ENCODE data around the gene IGHMBP2. TPM values are rescaled to one million over a fixed set of nuclear protein-coding genes. Genes with fewer than 3 reads are reported as not detected.

Gene IGHMBP2
- polyA plus RNA-seq, 1 donor from 2014 or later, result 9.5 TPM

DNA sequence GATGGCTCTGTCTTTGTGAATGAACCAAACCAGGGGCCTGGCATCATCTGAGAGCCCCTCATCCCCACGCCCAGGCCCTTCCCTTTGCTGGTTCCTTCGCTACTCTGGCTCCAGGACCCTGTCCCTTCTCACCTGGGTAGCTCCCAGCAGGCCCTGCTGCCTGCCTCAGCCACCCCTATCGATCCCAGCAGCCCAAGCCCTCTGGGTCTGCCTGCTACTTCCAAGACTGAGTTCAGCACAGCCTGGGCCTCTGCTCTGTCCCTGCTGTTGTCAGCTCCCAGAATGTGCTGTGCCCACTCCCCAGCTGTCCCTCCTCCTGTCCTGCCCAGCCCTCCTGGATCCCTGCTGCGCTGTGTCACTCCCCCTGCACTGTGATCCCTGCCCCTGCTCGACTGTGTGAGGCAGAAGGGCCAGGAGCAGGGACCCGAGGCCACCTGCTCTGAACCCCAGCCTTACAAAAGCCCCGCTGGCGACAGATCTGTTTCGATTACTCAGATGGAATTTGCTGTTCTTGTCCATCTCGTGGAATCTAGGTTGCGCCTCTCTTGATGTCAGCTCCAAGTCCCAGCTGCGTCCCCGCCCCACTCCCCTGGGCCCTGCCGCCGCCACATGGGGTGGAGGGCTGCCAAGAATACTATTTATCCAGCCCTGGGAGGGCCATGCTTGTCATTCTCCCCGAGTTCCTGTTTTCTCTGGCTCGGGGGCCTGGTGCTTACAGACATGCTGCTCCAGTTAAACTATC lies 13.0 kb upstream of the IGHMBP2 start:
- TF ChIP-seq MXI1 (conservative IDR thresholded peaks at IDR 0.05; ENCODE audit: poor library complexity, severe bottlenecking), result no peak
- TF ChIP-seq POLR2AphosphoS5 (IDR thresholded peaks at IDR 0.05), result no peak
- TF ChIP-seq RAD21 (conservative IDR thresholded peaks at IDR 0.05), result no peak
- TF ChIP-seq, protein P1, sequence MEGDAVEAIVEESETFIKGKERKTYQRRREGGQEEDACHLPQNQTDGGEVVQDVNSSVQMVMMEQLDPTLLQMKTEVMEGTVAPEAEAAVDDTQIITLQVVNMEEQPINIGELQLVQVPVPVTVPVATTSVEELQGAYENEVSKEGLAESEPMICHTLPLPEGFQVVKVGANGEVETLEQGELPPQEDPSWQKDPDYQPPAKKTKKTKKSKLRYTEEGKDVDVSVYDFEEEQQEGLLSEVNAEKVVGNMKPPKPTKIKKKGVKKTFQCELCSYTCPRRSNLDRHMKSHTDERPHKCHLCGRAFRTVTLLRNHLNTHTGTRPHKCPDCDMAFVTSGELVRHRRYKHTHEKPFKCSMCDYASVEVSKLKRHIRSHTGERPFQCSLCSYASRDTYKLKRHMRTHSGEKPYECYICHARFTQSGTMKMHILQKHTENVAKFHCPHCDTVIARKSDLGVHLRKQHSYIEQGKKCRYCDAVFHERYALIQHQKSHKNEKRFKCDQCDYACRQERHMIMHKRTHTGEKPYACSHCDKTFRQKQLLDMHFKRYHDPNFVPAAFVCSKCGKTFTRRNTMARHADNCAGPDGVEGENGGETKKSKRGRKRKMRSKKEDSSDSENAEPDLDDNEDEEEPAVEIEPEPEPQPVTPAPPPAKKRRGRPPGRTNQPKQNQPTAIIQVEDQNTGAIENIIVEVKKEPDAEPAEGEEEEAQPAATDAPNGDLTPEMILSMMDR (IDR thresholded peaks at IDR 0.05; ENCODE audit: poor library complexity, severe bottlenecking), result no peak
- H4K20me1 ChIP-seq (ENCODE audit: insufficient read depth), result no peaks in the 10 kb centered on the region
- H3K9me2 ChIP-seq (ENCODE audit: insufficient read depth, low read length), result no peaks in the 10 kb centered on the region
- no peak overlapping the region for H3K4me2 ChIP-seq (ENCODE audit: low read length)
- no peak overlapping the region for H3K4me3 ChIP-seq (ENCODE audit: low read length)
- no peak overlapping the region for H3K27ac ChIP-seq (ENCODE audit: low read length)
- no peaks in the 10 kb centered on the region for H3K79me2 ChIP-seq (replicated peaks; ENCODE audit: insufficient read depth, low read length)
- no peak overlapping the region for H3K9ac ChIP-seq (ENCODE audit: low read length)
- no peak overlapping the region for H2AFZ ChIP-seq (ENCODE audit: low read depth, low read length)
- H3F3A ChIP-seq (ENCODE audit: insufficient read depth, low read length, poor library complexity, severe bottlenecking), result no peaks in the 10 kb centered on the region
- H3K27me3 ChIP-seq (ENCODE audit: insufficient read depth, low read depth, low read length), result no peaks in the 10 kb centered on the region
- H3K9me3 ChIP-seq (ENCODE audit: low read length), result no peaks in the 10 kb centered on the region
- H3K36me3 ChIP-seq (ENCODE audit: insufficient read depth, low read length), result no peaks in the 10 kb centered on the region

DNA sequence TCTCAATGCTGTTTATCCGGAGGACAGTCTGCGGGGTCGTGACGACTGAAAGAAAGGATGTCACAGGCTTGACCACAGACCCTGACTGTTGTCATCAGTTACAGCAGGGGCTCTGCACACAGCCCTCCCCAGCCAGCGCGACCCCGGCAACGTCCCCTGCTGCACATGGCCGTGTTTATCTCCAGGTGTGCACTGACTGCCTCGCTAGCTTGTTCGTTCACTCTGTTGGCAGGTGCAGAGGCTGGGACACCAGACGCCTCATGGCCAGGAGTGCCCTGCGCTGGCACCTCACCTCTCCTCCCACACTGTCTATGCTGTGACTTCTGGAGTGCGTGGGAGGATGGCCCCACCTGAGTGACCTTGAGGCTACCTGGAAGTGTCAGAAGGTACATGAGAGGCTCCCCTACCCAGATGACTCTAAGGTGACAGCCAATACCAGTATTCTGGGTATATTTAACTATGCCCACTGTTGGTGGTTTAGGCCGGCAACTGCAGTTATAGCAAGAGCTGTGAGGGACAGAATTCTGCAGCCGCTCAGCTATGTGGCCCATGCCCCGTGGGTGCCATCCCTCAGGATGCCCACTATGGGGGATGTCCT lies 12.2 kb upstream of the IGHMBP2 start:
- H3K4me2 ChIP-seq (ENCODE audit: low read length), result no peak overlapping the region

More for the DNA sequence above, 12.2 kb upstream of the IGHMBP2 start:
- no peaks in the 10 kb centered on the region for H3F3A ChIP-seq (ENCODE audit: insufficient read depth, low read length, poor library complexity, severe bottlenecking)
- no peaks in the 10 kb centered on the region for H4K20me1 ChIP-seq (ENCODE audit: insufficient read depth)
- H3K36me3 ChIP-seq (ENCODE audit: insufficient read depth, low read length), result no peaks in the 10 kb centered on the region
- H3K9me3 ChIP-seq (ENCODE audit: low read length), result no peaks in the 10 kb centered on the region
- TF ChIP-seq, protein P1 (IDR thresholded peaks at IDR 0.05; ENCODE audit: poor library complexity, severe bottlenecking), result no peak
- no peak for TF ChIP-seq EP300 (conservative IDR thresholded peaks at IDR 0.05; ENCODE audit: poor library complexity, severe bottlenecking)
- TF ChIP-seq, protein P2, sequence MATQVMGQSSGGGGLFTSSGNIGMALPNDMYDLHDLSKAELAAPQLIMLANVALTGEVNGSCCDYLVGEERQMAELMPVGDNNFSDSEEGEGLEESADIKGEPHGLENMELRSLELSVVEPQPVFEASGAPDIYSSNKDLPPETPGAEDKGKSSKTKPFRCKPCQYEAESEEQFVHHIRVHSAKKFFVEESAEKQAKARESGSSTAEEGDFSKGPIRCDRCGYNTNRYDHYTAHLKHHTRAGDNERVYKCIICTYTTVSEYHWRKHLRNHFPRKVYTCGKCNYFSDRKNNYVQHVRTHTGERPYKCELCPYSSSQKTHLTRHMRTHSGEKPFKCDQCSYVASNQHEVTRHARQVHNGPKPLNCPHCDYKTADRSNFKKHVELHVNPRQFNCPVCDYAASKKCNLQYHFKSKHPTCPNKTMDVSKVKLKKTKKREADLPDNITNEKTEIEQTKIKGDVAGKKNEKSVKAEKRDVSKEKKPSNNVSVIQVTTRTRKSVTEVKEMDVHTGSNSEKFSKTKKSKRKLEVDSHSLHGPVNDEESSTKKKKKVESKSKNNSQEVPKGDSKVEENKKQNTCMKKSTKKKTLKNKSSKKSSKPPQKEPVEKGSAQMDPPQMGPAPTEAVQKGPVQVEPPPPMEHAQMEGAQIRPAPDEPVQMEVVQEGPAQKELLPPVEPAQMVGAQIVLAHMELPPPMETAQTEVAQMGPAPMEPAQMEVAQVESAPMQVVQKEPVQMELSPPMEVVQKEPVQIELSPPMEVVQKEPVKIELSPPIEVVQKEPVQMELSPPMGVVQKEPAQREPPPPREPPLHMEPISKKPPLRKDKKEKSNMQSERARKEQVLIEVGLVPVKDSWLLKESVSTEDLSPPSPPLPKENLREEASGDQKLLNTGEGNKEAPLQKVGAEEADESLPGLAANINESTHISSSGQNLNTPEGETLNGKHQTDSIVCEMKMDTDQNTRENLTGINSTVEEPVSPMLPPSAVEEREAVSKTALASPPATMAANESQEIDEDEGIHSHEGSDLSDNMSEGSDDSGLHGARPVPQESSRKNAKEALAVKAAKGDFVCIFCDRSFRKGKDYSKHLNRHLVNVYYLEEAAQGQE (IDR thresholded peaks at IDR 0.05; ENCODE audit: borderline replicate concordance), result no peak
- no peak for TF ChIP-seq EZH2 (IDR thresholded peaks at IDR 0.05; ENCODE audit: borderline replicate concordance, insufficient read depth, low read length, poor library complexity, severe bottlenecking)
- no peak for TF ChIP-seq TAF1 (IDR thresholded peaks at IDR 0.05; ENCODE audit: low read depth)
- no peak for TF ChIP-seq SMC3 (conservative IDR thresholded peaks at IDR 0.05; ENCODE audit: poor library complexity)
- no peak overlapping the region for H3K9ac ChIP-seq (ENCODE audit: low read length)
- H3K79me2 ChIP-seq (replicated peaks; ENCODE audit: insufficient read depth, low read length), result no peaks in the 10 kb centered on the region
- no peaks in the 10 kb centered on the region for H3K9me2 ChIP-seq (ENCODE audit: insufficient read depth, low read length)
- H3K27me3 ChIP-seq (ENCODE audit: insufficient read depth, low read depth, low read length), result no peaks in the 10 kb centered on the region
- no peak overlapping the region for H3K4me3 ChIP-seq (ENCODE audit: low read length)
- no peak overlapping the region for H2AFZ ChIP-seq (ENCODE audit: low read depth, low read length)
- H3K27ac ChIP-seq (ENCODE audit: low read length), result no peak overlapping the region

Data from neural cell (in vitro differentiated cells).